ENCODE measurements around the gene COL9A1. TPM values are rescaled to one million over a fixed set of nuclear protein-coding genes. Genes with fewer than 3 reads are reported as not detected.

COL9A1 gene
- total RNA-seq, 1 donor = not detected

GRCh38 chr6:70222439-70222749 lies 80.5 kb downstream of the COL9A1 start:
- H3K4me1 ChIP-seq (ENCODE audit: insufficient read depth, low read length) = no peaks in the 10 kb centered on the region
- no peak overlapping the region for H3K4me3 ChIP-seq (ENCODE audit: low read length)
- H3K27me3 ChIP-seq (ENCODE audit: insufficient read depth, low read length) = no peaks in the 10 kb centered on the region
- no peaks in the 10 kb centered on the region for H3K9me3 ChIP-seq (ENCODE audit: low read depth, low read length)

- Histone ChIP-seq H3K27me3 (ENCODE audit: insufficient read depth, low read length) (no peaks in the 10 kb centered on the region), H3K9me3 (ENCODE audit: low read depth, low read length) (no peaks in the 10 kb centered on the region), H3K4me1 (ENCODE audit: insufficient read depth, low read length) (no peaks in the 10 kb centered on the region), H3K4me3 (ENCODE audit: low read length) (no peak overlapping the region)
Observed at GRCh38 chr6:70221715-70222438, 81.0 kb downstream of the COL9A1 start.

- Histone ChIP-seq H3K4me1 (ENCODE audit: insufficient read depth, low read length) (no peaks in the 10 kb centered on the region), H3K9me3 (ENCODE audit: low read depth, low read length) (no peaks in the 10 kb centered on the region), H3K4me3 (ENCODE audit: low read length) (no peak overlapping the region), H3K27me3 (ENCODE audit: insufficient read depth, low read length) (no peaks in the 10 kb centered on the region)
Observed at GRCh38 chr6:70221025-70221714, 81.7 kb downstream of the COL9A1 start.

GRCh38 chr6:70219943-70220613 lies 82.8 kb downstream of the COL9A1 start:
- no peak overlapping the region for H3K4me3 ChIP-seq (ENCODE audit: low read length)
- no peaks in the 10 kb centered on the region for H3K9me3 ChIP-seq (ENCODE audit: low read depth, low read length)
- H3K4me1 ChIP-seq (ENCODE audit: insufficient read depth, low read length) = no peaks in the 10 kb centered on the region
- no peaks in the 10 kb centered on the region for H3K27me3 ChIP-seq (ENCODE audit: insufficient read depth, low read length)

GRCh38 chr6:70216767-70217166 lies 86.1 kb downstream of the COL9A1 start:
- H3K4me1 ChIP-seq (ENCODE audit: insufficient read depth, low read length) = no peaks in the 10 kb centered on the region
- H3K27me3 ChIP-seq (ENCODE audit: insufficient read depth, low read length) = no peaks in the 10 kb centered on the region
- H3K9me3 ChIP-seq (ENCODE audit: low read depth, low read length) = no peaks in the 10 kb centered on the region
- no peak overlapping the region for H3K4me3 ChIP-seq (ENCODE audit: low read length)

GRCh38 chr6:70215460-70216108 lies 87.3 kb downstream of the COL9A1 start:
- Histone ChIP-seq H3K4me1 (ENCODE audit: insufficient read depth, low read length) (no peaks in the 10 kb centered on the region), H3K9me3 (ENCODE audit: low read depth, low read length) (no peaks in the 10 kb centered on the region), H3K27me3 (ENCODE audit: insufficient read depth, low read length) (no peaks in the 10 kb centered on the region)

GRCh38 chr6:70210462-70210861 lies 92.4 kb downstream of the COL9A1 start:
- Histone ChIP-seq H3K27me3 (ENCODE audit: insufficient read depth, low read length) (no peaks in the 10 kb centered on the region), H3K9me3 (ENCODE audit: low read depth, low read length) (no peaks in the 10 kb centered on the region), H3K4me1 (ENCODE audit: insufficient read depth, low read length) (no peaks in the 10 kb centered on the region), H3K4me3 (ENCODE audit: low read length) (no peak overlapping the region)

More at GRCh38 chr6:70215460-70216108, 87.3 kb downstream of the COL9A1 start:
- H3K4me3 ChIP-seq (ENCODE audit: low read length) = no peak overlapping the region

GRCh38 chr6:70208235-70208790 lies 94.6 kb downstream of the COL9A1 start:
- Histone ChIP-seq H3K4me1 (ENCODE audit: insufficient read depth, low read length) (no peaks in the 10 kb centered on the region), H3K9me3 (ENCODE audit: low read depth, low read length) (no peaks in the 10 kb centered on the region), H3K4me3 (ENCODE audit: low read length) (no peak overlapping the region), H3K27me3 (ENCODE audit: insufficient read depth, low read length) (no peaks in the 10 kb centered on the region)

- H3K4me3 ChIP-seq (ENCODE audit: low read length) = no peak overlapping the region
- H3K4me1 ChIP-seq (ENCODE audit: insufficient read depth, low read length) = no peaks in the 10 kb centered on the region
- H3K9me3 ChIP-seq (ENCODE audit: low read depth, low read length) = no peaks in the 10 kb centered on the region
- H3K27me3 ChIP-seq (ENCODE audit: insufficient read depth, low read length) = no peaks in the 10 kb centered on the region
Observed at GRCh38 chr6:70198785-70199184, 104.1 kb downstream of the COL9A1 start.

GRCh38 chr6:70196531-70196930 lies 106.4 kb downstream of the COL9A1 start:
- no peak overlapping the region for H3K4me3 ChIP-seq (ENCODE audit: low read length)
- no peaks in the 10 kb centered on the region for H3K27me3 ChIP-seq (ENCODE audit: insufficient read depth, low read length)
- no peaks in the 10 kb centered on the region for H3K4me1 ChIP-seq (ENCODE audit: insufficient read depth, low read length)
- H3K9me3 ChIP-seq (ENCODE audit: low read depth, low read length) = no peaks in the 10 kb centered on the region

- H3K9me3 ChIP-seq (ENCODE audit: low read depth, low read length) = no peaks in the 10 kb centered on the region
- no peak overlapping the region for H3K4me3 ChIP-seq (ENCODE audit: low read length)
- H3K27me3 ChIP-seq (ENCODE audit: insufficient read depth, low read length) = no peaks in the 10 kb centered on the region
- no peaks in the 10 kb centered on the region for H3K4me1 ChIP-seq (ENCODE audit: insufficient read depth, low read length)
Observed at GRCh38 chr6:70194421-70194820, 108.5 kb downstream of the COL9A1 start.

- Histone ChIP-seq H3K27me3 (ENCODE audit: insufficient read depth, low read length) (no peaks in the 10 kb centered on the region), H3K9me3 (ENCODE audit: low read depth, low read length) (no peaks in the 10 kb centered on the region), H3K4me3 (ENCODE audit: low read length) (no peak overlapping the region), H3K4me1 (ENCODE audit: insufficient read depth, low read length) (no peaks in the 10 kb centered on the region)
Observed at GRCh38 chr6:70188202-70188601, 114.7 kb downstream of the COL9A1 start.

GRCh38 chr6:70186461-70186860 lies 116.4 kb downstream of the COL9A1 start:
- no peaks in the 10 kb centered on the region for H3K9me3 ChIP-seq (ENCODE audit: low read depth, low read length)
- H3K27me3 ChIP-seq (ENCODE audit: insufficient read depth, low read length) = no peaks in the 10 kb centered on the region
- no peak overlapping the region for H3K4me3 ChIP-seq (ENCODE audit: low read length)
- no peaks in the 10 kb centered on the region for H3K4me1 ChIP-seq (ENCODE audit: insufficient read depth, low read length)

GRCh38 chr6:70184723-70185122 lies 118.2 kb downstream of the COL9A1 start:
- no peaks in the 10 kb centered on the region for H3K27me3 ChIP-seq (ENCODE audit: insufficient read depth, low read length)
- H3K4me3 ChIP-seq (ENCODE audit: low read length) = no peak overlapping the region
- no peaks in the 10 kb centered on the region for H3K4me1 ChIP-seq (ENCODE audit: insufficient read depth, low read length)
- no peaks in the 10 kb centered on the region for H3K9me3 ChIP-seq (ENCODE audit: low read depth, low read length)

- Histone ChIP-seq H3K27me3 (ENCODE audit: insufficient read depth, low read length) (no peaks in the 10 kb centered on the region), H3K4me1 (ENCODE audit: insufficient read depth, low read length) (no peaks in the 10 kb centered on the region), H3K9me3 (ENCODE audit: low read depth, low read length) (no peaks in the 10 kb centered on the region), H3K4me3 (ENCODE audit: low read length) (no peak overlapping the region)
Observed at GRCh38 chr6:70183538-70183937, 119.3 kb downstream of the COL9A1 start.
